Thyroid gland (tissue), 4 donors: ENCODE results near the gene CNOT10.

Source experiments
- CTCF ChIP-seq, 6 experiments: fragments of 200-600 bp in 3 of 6; fragments of 450-650 bp in 3 of 6; sonication (generic) in 3 of 6; IDR thresholded peaks; one replicate each; pipeline ENCODE4 v1.5.1; 2016 to 2019; ENCODE audit warnings: antibody characterized with exemption in 6 of 6, mild to moderate bottlenecking in 2 of 6, inconsistent platforms in 1 of 6, moderate library complexity in 1 of 6
- POLR2A ChIP-seq, 2 donors: fragments of 450-650 bp; IDR thresholded peaks; one replicate each; pipeline ENCODE4 v1.6.1; 2017; ENCODE audit warnings: antibody characterized with exemption in 2 of 2, mild to moderate bottlenecking in 2 of 2, moderate library complexity in 1 of 2

- TF ChIP-seq CTCF (IDR thresholded peaks at IDR 0.05) (no peak), POLR2A (IDR thresholded peaks at IDR 0.05) (no peak)
Measured at GRCh38 chr3:32706348-32707025, 21.5 kb downstream of the CNOT10 start.
